Peyer's patch (tissue), 4 donors: ENCODE results near the gene GALNT9. TPM values are rescaled to one million over a fixed set of nuclear protein-coding genes. Genes with fewer than 3 reads are reported as not detected.

ENCODE experiments used
- DNase-seq, 3 donors: peaks; one replicate each; pipeline ENCODE4 v3.0.0-alpha.2; 2017 to 2019
- H3K27ac ChIP-seq, 4 donors: fragments of 200-600 bp; sonication (generic); one replicate each; pipeline ENCODE4 v1.5.1; 2016 to 2019
- H3K27me3 ChIP-seq, 2 donors: fragments of 200-600 bp; sonication (generic); one replicate each; pipeline ENCODE4 v1.5.1; 2019
- H3K36me3 ChIP-seq, 3 donors: fragments of 200-600 bp; sonication (generic); one replicate each; pipeline ENCODE4 v1.5.1; 2016 to 2019
- H3K4me1 ChIP-seq, 4 donors: fragments of 200-600 bp; sonication (generic); one replicate each; pipeline ENCODE4 v1.5.1; 2016 to 2019
- H3K4me3 ChIP-seq, 4 donors: fragments of 200-600 bp; sonication (generic); 1 replicate in 3 of 4; 2 replicates in 1 of 4; pipeline ENCODE4 v1.5.1; 2016 to 2019; ENCODE audit warnings: mild to moderate bottlenecking in 1 of 4
- H3K9me3 ChIP-seq, 4 donors: fragments of 200-600 bp; sonication (generic); one replicate each; pipeline ENCODE4 v1.5.1; 2016 to 2019; ENCODE audit warnings: mild to moderate bottlenecking in 1 of 4
- POLR2A ChIP-seq, 2 donors: fragments of 450-650 bp; IDR thresholded peaks; one replicate each; pipeline ENCODE4 v1.5.1; 2017; ENCODE audit warnings: antibody characterized with exemption in 2 of 2, mild to moderate bottlenecking in 2 of 2, moderate library complexity in 2 of 2
- total RNA-seq, 4 donors: library from RNA; depleted of rRNA; stranded (reverse); fragments of >200 nt; gene quantifications; one replicate each; pipeline ENCODE4 v1.1.0, GENCODE V29; 2016
- TF ChIP-seq, protein P1 (sequence below), 6 experiments: fragments of 450-650 bp in 4 of 6; fragments of 200-600 bp in 2 of 6; sonication (generic) in 1 of 6; IDR thresholded peaks; one replicate each; pipeline ENCODE4 v1.5.1; 2017 to 2019; ENCODE audit warnings: antibody characterized with exemption in 6 of 6, mild to moderate bottlenecking in 3 of 6, moderate library complexity in 1 of 6

Gene GALNT9
- total RNA-seq, 4 donors from 2014 or later = not detected

DNA sequence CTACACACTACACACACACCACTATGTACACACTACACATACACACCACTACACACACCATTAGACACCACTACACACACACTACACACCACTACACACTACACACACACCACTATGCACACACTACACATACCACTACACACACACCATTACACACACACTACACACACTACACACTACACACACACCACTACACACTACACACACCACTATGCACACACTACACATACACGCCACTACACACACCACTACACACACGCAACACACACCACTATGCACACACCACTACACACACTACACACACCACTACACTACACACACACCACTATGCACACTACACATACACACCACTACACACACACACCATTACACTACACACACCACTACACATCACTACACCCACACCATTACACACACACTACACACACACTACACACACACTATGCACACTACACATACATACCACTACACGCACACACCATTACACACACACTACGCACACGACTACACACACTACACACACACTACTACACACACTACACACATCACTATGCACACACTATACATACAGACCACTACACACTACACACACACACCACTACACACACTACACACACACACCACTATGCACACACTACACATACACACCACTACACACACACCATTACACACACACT, 171.5 kb downstream of the GALNT9 start:
- H3K27ac ChIP-seq = no peak overlapping the region
- DNase-seq = no peak
- no peaks in the 10 kb centered on the region for H3K9me3 ChIP-seq
- H3K36me3 ChIP-seq = no peaks in the 10 kb centered on the region
- H3K27me3 ChIP-seq = no peaks in the 10 kb centered on the region
- H3K4me3 ChIP-seq = no peak overlapping the region
- H3K4me1 ChIP-seq = peaks cover 0 to 11% (median 2%) of the 10 kb centered on the region in 4 donors
- TF ChIP-seq, protein P1, sequence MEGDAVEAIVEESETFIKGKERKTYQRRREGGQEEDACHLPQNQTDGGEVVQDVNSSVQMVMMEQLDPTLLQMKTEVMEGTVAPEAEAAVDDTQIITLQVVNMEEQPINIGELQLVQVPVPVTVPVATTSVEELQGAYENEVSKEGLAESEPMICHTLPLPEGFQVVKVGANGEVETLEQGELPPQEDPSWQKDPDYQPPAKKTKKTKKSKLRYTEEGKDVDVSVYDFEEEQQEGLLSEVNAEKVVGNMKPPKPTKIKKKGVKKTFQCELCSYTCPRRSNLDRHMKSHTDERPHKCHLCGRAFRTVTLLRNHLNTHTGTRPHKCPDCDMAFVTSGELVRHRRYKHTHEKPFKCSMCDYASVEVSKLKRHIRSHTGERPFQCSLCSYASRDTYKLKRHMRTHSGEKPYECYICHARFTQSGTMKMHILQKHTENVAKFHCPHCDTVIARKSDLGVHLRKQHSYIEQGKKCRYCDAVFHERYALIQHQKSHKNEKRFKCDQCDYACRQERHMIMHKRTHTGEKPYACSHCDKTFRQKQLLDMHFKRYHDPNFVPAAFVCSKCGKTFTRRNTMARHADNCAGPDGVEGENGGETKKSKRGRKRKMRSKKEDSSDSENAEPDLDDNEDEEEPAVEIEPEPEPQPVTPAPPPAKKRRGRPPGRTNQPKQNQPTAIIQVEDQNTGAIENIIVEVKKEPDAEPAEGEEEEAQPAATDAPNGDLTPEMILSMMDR (IDR thresholded peaks at IDR 0.05) = no peak
- TF ChIP-seq POLR2A (IDR thresholded peaks at IDR 0.05) = no peak

DNA sequence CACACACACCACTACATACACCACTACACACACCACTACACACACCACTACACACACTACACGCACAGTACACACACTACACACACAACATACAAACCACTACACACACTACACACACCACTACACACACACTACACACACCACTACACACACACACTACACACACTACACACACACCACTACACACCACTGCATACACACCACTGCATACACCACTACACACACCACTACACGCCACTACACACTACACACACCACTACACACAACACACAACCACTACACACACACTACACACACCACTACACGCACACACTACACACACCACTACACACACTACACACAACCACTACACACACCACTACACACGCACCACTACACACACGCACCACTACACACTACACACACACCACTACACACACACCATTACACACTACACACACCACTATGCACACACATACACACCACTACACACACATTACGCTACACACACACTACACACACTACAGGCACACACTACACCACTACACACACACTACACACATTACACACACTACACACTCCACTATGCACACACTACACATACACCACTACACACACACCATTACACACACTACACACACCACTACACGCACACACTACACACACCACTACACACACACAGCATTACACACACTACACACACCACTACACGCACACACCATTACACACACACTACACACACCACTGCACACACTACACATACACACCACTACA, 172.6 kb downstream of the GALNT9 start:
- Histone ChIP-seq H3K36me3 (peaks cover 0 to 8% (median 0%) of the 10 kb centered on the region in 3 donors), H3K9me3 (no peaks in the 10 kb centered on the region), H3K4me1 (peaks cover 0 to 5% (median 0%) of the 10 kb centered on the region in 4 donors), H3K4me3 (no peak overlapping the region), H3K27me3 (no peaks in the 10 kb centered on the region), H3K27ac (no peak overlapping the region)
- no peak for DNase-seq
- TF ChIP-seq, protein P1 (IDR thresholded peaks at IDR 0.05) = no peak
- no peak for TF ChIP-seq POLR2A (IDR thresholded peaks at IDR 0.05)

DNA sequence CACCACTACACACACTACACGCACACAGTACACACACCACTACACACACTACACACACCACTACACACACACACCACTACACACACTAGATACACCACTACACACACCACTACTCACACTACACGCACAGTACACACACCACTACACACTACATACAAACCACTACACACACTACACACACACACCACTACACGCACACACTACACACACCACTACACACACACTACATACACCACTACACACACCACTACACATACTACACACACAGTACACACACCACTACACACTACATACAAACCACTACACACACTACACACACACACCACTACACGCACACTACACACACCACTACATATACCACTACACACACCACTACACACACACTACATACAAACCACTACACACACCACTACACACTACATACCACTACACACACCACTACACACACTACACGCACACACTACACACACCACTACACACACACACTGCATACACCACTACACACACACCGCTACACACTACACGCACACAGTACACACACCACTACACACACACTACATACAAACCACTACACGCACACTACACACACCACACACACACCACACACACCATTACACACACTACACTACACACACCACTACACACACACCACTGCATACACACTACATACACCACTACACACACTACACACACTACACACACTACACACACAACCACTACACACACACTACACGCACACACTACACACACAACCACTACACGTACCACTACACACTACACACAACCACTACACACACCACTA, 173.4 kb downstream of the GALNT9 start:
- H3K27ac ChIP-seq = no peak overlapping the region
- H3K27me3 ChIP-seq = no peaks in the 10 kb centered on the region
- peaks cover 0 to 5% (median 0%) of the 10 kb centered on the region in 4 donors for H3K4me1 ChIP-seq
- no peak overlapping the region for H3K4me3 ChIP-seq
- H3K36me3 ChIP-seq = peaks cover 0 to 16% (median 0%) of the 10 kb centered on the region in 3 donors
- H3K9me3 ChIP-seq = no peaks in the 10 kb centered on the region
- no peak for TF ChIP-seq POLR2A (IDR thresholded peaks at IDR 0.05)
- TF ChIP-seq, protein P1 (IDR thresholded peaks at IDR 0.05) = no peak
- DNase-seq = no peak

DNA sequence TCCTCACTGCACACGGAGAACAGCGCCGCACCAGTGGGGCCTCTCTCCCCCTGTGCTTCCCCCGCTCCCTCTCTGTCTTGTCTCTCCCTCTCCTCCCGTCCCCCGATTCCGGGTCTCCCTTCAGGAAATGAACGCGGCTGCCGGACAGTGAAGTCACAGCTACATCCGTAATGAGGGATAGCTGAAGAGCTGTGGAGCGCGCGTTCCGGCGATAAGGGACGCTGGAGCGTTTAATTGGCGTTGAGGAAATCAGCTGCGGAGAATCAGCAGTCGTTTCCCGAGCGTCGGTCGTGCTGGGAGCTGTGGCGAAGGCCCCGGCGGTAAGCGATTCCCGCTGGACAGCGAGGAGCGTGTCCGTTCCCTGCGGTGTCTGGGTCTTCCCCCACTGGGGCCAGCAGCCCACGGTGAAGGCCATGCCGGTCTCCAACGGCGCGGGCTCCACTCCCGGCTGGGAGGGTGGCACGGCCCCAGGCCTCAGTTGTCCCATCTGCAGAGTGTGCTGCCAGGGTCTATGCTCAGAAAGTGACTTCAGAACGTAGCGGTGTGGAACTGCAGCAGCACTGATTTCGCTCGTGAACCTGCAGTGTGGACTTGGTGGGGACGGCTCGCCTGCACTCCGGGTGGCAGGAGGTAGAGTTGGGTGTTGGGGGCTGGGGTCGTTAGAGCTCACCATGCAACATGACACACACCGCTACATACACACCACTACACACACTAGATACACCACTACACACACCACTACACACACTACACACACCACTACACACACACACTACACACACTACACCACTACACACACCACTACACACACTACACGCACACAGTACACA, 174.2 kb downstream of the GALNT9 start:
- Histone ChIP-seq H3K4me1 (peaks cover 0 to 5% (median 0%) of the 10 kb centered on the region in 4 donors), H3K4me3 (no peak overlapping the region), H3K27ac (no peak overlapping the region), H3K9me3 (no peaks in the 10 kb centered on the region), H3K36me3 (peaks cover 0 to 18% (median 0%) of the 10 kb centered on the region in 3 donors), H3K27me3 (no peaks in the 10 kb centered on the region)
- no peak for DNase-seq
- TF ChIP-seq, protein P1 (IDR thresholded peaks at IDR 0.05) = no peak
- TF ChIP-seq POLR2A (IDR thresholded peaks at IDR 0.05) = no peak

DNA sequence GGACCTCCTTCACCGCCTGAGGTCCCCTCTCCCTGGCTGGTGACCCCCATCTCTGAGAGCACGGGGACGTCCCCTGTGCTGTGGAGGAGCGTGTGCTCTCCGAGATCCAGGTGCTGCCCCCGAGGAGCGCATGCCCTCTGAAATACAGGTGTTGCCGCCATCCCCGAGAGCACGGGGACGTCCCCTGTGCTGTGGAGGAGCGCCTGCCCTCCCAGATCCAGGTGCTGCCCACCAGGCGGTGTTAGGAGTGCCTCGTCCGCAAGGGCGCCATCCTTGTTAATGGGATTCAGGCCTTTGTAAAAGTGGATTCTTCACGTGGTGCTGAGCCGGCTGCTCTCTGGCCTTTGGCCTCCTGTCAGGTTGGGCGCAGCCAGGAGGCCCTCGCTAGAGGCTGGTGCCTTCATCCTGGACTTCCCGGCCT, 175.0 kb downstream of the GALNT9 start:
- H3K9me3 ChIP-seq = no peaks in the 10 kb centered on the region
- peak overlapping the region in 2 of 4 donors; percentile 27 to 41 for H3K4me3 ChIP-seq
- peaks cover 0 to 18% (median 0%) of the 10 kb centered on the region in 3 donors for H3K36me3 ChIP-seq
- no peaks in the 10 kb centered on the region for H3K27me3 ChIP-seq
- H3K27ac ChIP-seq = no peak overlapping the region
- H3K4me1 ChIP-seq = peaks cover 0 to 5% (median 0%) of the 10 kb centered on the region in 4 donors
- no peak for DNase-seq
- TF ChIP-seq POLR2A (IDR thresholded peaks at IDR 0.05) = no peak
- TF ChIP-seq, protein P1 (IDR thresholded peaks at IDR 0.05) = no peak
